Stimulated activated CD4-positive, alpha-beta T cell treated with anti-CD3 and anti-CD28 coated beads, Interleukin-2, amount 100 ng/mL, for 4 hours (primary cell): ENCODE data around the gene LY6G6F.

ENCODE experiments used
- DNase-seq: peaks from one replicate; pipeline ENCODE4 v3.0.0-alpha.2; 2020; ENCODE audit warnings: low read depth

Gene LY6G6F

GRCh38 chr6:31706599-31706998 lies at the start of gene LY6G6F:
Gene LY6G6F (plus strand): TSS chr6:31706866. CDS start chr6:31706907, 41 bp downstream.
- no peak for DNase-seq

GRCh38 chr6:31657406-31658157 lies 49.1 kb upstream of the LY6G6F start:
- DNase-seq = no peak

- no peak for DNase-seq
Measured at GRCh38 chr6:31658158-31658688, 48.4 kb upstream of the LY6G6F start.

GRCh38 chr6:31658983-31659648 lies 47.5 kb upstream of the LY6G6F start:
- no peak for DNase-seq

- no peak for DNase-seq
Measured at GRCh38 chr6:31659649-31660380, 46.9 kb upstream of the LY6G6F start.

GRCh38 chr6:31660381-31661261 lies 46.0 kb upstream of the LY6G6F start, which contains the start of gene C6orf47:
Gene C6orf47 (minus strand): TSS chr6:31660778. CDS start chr6:31659947, 831 bp downstream.
- DNase-seq = peak; percentile 61

- DNase-seq = no peak
Measured at GRCh38 chr6:31661262-31662123, 45.2 kb upstream of the LY6G6F start.

- DNase-seq = no peak
Measured at GRCh38 chr6:31662124-31662723, 44.4 kb upstream of the LY6G6F start.

- DNase-seq = no peak
Measured at GRCh38 chr6:31663126-31663960, 43.3 kb upstream of the LY6G6F start.

GRCh38 chr6:31663961-31664789 lies 42.5 kb upstream of the LY6G6F start:
- DNase-seq = no peak

GRCh38 chr6:31664790-31665500 lies 41.7 kb upstream of the LY6G6F start, which contains the start of gene GPANK1:
Gene GPANK1 (minus strand): TSS chr6:31664997. CDS start chr6:31664478, 519 bp downstream.
- peak; percentile 84 for DNase-seq

GRCh38 chr6:31665501-31666336 lies 40.9 kb upstream of the LY6G6F start, which contains the start of gene CSNK2B:
Gene CSNK2B (plus strand): TSS chr6:31666080. CDS start chr6:31666832, 752 bp downstream.
- DNase-seq = peak; percentile 97

- no peak for DNase-seq
Measured at GRCh38 chr6:31666337-31666965, 40.2 kb upstream of the LY6G6F start.

GRCh38 chr6:31669676-31670075 lies 37.0 kb upstream of the LY6G6F start, which contains the start of gene LY6G5B:
Gene LY6G5B (plus strand): TSS chr6:31669976. CDS start chr6:31670951, 975 bp downstream.
- no peak for DNase-seq

GRCh38 chr6:31676322-31676903 lies 30.3 kb upstream of the LY6G6F start:
- DNase-seq = no peak
